ENCODE results near the gene CDK14.

CDK14 gene

GRCh38 chr7:90772410-90772809, 176.3 kb downstream of the CDK14 start:
- H3K27me3 ChIP-seq (ENCODE audit: insufficient read depth, low read length) = no peaks in the 10 kb centered on the region
- H3K36me3 ChIP-seq (ENCODE audit: insufficient read depth, low read length) = peaks cover 74% of the 10 kb centered on the region
- no peaks in the 10 kb centered on the region for H4K20me1 ChIP-seq (ENCODE audit: insufficient read depth, low read length)
- peaks cover 66% of the 10 kb centered on the region for H3K79me2 ChIP-seq (ENCODE audit: insufficient read depth, low read length)
- TF ChIP-seq, protein P1, sequence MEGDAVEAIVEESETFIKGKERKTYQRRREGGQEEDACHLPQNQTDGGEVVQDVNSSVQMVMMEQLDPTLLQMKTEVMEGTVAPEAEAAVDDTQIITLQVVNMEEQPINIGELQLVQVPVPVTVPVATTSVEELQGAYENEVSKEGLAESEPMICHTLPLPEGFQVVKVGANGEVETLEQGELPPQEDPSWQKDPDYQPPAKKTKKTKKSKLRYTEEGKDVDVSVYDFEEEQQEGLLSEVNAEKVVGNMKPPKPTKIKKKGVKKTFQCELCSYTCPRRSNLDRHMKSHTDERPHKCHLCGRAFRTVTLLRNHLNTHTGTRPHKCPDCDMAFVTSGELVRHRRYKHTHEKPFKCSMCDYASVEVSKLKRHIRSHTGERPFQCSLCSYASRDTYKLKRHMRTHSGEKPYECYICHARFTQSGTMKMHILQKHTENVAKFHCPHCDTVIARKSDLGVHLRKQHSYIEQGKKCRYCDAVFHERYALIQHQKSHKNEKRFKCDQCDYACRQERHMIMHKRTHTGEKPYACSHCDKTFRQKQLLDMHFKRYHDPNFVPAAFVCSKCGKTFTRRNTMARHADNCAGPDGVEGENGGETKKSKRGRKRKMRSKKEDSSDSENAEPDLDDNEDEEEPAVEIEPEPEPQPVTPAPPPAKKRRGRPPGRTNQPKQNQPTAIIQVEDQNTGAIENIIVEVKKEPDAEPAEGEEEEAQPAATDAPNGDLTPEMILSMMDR (IDR thresholded peaks at IDR 0.05; ENCODE audit: low read length) = no peak
- TF ChIP-seq EZH2 (IDR thresholded peaks at IDR 0.05; ENCODE audit: borderline replicate concordance, low read length) = no peak
- H2AFZ ChIP-seq (ENCODE audit: low read length) = no peak overlapping the region
- no peaks in the 10 kb centered on the region for H3F3A ChIP-seq (ENCODE audit: insufficient read depth, low read length)
- no peak overlapping the region for H3K4me3 ChIP-seq (ENCODE audit: low read depth, low read length, poor library complexity, severe bottlenecking)
- H3K9me2 ChIP-seq (ENCODE audit: low read depth, low read length) = no peaks in the 10 kb centered on the region
- peaks cover 42% of the 10 kb centered on the region for H3K4me1 ChIP-seq (ENCODE audit: insufficient read depth, low read length, severe bottlenecking)
- H3K27ac ChIP-seq (ENCODE audit: low read depth, low read length, poor library complexity, severe bottlenecking) = peak overlapping the region; percentile 39
- no peak overlapping the region for H3K4me2 ChIP-seq (ENCODE audit: low read length)
- H3K9ac ChIP-seq (ENCODE audit: low read length) = no peak overlapping the region
- peaks cover 32% of the 10 kb centered on the region for H3K9me3 ChIP-seq (ENCODE audit: low read length)

GRCh38 chr7:90773269-90773668, 177.1 kb downstream of the CDK14 start:
- no peak overlapping the region for H3K4me2 ChIP-seq (ENCODE audit: low read length)

DNA sequence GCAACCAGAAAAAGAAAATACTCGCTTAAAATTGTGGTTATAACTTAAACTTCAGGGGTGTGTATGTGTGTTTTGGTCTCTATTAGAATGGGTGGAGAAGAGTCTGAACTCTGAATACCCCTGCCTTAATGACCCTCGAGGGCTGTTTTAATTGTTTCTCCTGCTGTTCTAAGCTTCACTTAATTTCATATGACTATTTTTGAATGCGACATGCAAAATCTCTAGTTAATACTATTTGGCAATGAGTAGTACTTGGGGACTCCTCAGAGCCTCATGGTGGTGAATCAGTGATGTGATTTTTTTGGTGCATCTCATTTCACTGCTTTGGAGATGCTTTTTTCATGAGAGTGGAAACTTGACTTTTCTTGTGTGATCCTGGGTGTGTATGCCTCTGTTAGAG, 178.6 kb downstream of the CDK14 start:
- Histone ChIP-seq H3K9me2 (ENCODE audit: low read depth, low read length) (no peaks in the 10 kb centered on the region), H3K79me2 (ENCODE audit: insufficient read depth, low read length) (peaks cover 73% of the 10 kb centered on the region), H3K4me3 (ENCODE audit: low read depth, low read length, poor library complexity, severe bottlenecking) (no peak overlapping the region), H3K27ac (ENCODE audit: low read depth, low read length, poor library complexity, severe bottlenecking) (no peak overlapping the region), H3K27me3 (ENCODE audit: insufficient read depth, low read length) (no peaks in the 10 kb centered on the region), H3K9me3 (ENCODE audit: low read length) (peaks cover 31% of the 10 kb centered on the region), H2AFZ (ENCODE audit: low read length) (no peak overlapping the region), H3K36me3 (ENCODE audit: insufficient read depth, low read length) (peaks cover 73% of the 10 kb centered on the region), H3K9ac (ENCODE audit: low read length) (no peak overlapping the region), H3F3A (ENCODE audit: insufficient read depth, low read length) (no peaks in the 10 kb centered on the region), H3K4me1 (ENCODE audit: insufficient read depth, low read length, severe bottlenecking) (peaks cover 49% of the 10 kb centered on the region), H3K4me2 (ENCODE audit: low read length) (no peak overlapping the region), H4K20me1 (ENCODE audit: insufficient read depth, low read length) (no peaks in the 10 kb centered on the region)
- TF ChIP-seq EZH2 (IDR thresholded peaks at IDR 0.05; ENCODE audit: borderline replicate concordance, low read length) = no peak
- TF ChIP-seq, protein P1 (IDR thresholded peaks at IDR 0.05; ENCODE audit: low read length) = no peak

More at GRCh38 chr7:90773269-90773668, 177.1 kb downstream of the CDK14 start:
- TF ChIP-seq, protein P1 (IDR thresholded peaks at IDR 0.05; ENCODE audit: low read length) = no peak
- TF ChIP-seq EZH2 (IDR thresholded peaks at IDR 0.05; ENCODE audit: borderline replicate concordance, low read length) = no peak
- H3K4me1 ChIP-seq (ENCODE audit: insufficient read depth, low read length, severe bottlenecking) = peaks cover 49% of the 10 kb centered on the region
- H3K9me2 ChIP-seq (ENCODE audit: low read depth, low read length) = no peaks in the 10 kb centered on the region
- peaks cover 66% of the 10 kb centered on the region for H3K79me2 ChIP-seq (ENCODE audit: insufficient read depth, low read length)
- H3K27me3 ChIP-seq (ENCODE audit: insufficient read depth, low read length) = no peaks in the 10 kb centered on the region
- H3K27ac ChIP-seq (ENCODE audit: low read depth, low read length, poor library complexity, severe bottlenecking) = no peak overlapping the region
- H3K36me3 ChIP-seq (ENCODE audit: insufficient read depth, low read length) = peaks cover 73% of the 10 kb centered on the region
- no peak overlapping the region for H3K9ac ChIP-seq (ENCODE audit: low read length)
- H3K9me3 ChIP-seq (ENCODE audit: low read length) = peaks cover 32% of the 10 kb centered on the region
- H3F3A ChIP-seq (ENCODE audit: insufficient read depth, low read length) = no peaks in the 10 kb centered on the region
- no peak overlapping the region for H2AFZ ChIP-seq (ENCODE audit: low read length)
- H3K4me3 ChIP-seq (ENCODE audit: low read depth, low read length, poor library complexity, severe bottlenecking) = no peak overlapping the region
- no peaks in the 10 kb centered on the region for H4K20me1 ChIP-seq (ENCODE audit: insufficient read depth, low read length)
